Activated B cell treated with CpG ODN at 0.5 μM for 24 hours (primary cell): Measurements from ENCODE around the gene SIPA1L3. TPM values are rescaled to one million over a fixed set of nuclear protein-coding genes. Genes with fewer than 3 reads are reported as not detected.

Source experiments
- ATAC-seq: fragments of 200-7000 bp; cut with Tn5 transposase; one replicate; pipeline ENCODE4 v1.10.0; 2021; ENCODE audit warnings: low read depth, mild to moderate bottlenecking, moderate library complexity
- CTCF ChIA-PET: fragments of 350-600 bp; sonication (Branson Sonifier 250); formaldehyde crosslinking; loops from one replicate; lab custom pipeline; 2021; ENCODE audit warnings: antibody characterized with exemption; lab: Charles Lee
- POLR2A ChIA-PET: fragments of 350-600 bp; sonication (Branson Sonifier 250); formaldehyde crosslinking; loops from one replicate; lab custom pipeline; 2021; ENCODE audit warnings: antibody characterized with exemption; lab: Charles Lee
- DNase-seq: peaks from one replicate; pipeline ENCODE4 v3.0.0; 2022
- H3K27ac Mint-ChIP-seq: one replicate; pipeline ENCODE4 v1.8.0; 2020; ENCODE audit warnings: mixed read lengths
- H3K27me3 Mint-ChIP-seq: one replicate; pipeline ENCODE4 v1.8.0; 2021; ENCODE audit warnings: mixed read lengths
- H3K36me3 Mint-ChIP-seq: one replicate; pipeline ENCODE4 v1.8.0; 2021; ENCODE audit warnings: low read depth, mixed read lengths
- H3K4me1 Mint-ChIP-seq: one replicate; pipeline ENCODE4 v1.8.0; 2021; ENCODE audit warnings: mixed read lengths
- H3K4me3 Mint-ChIP-seq: one replicate; pipeline ENCODE4 v1.8.0; 2020; ENCODE audit warnings: mild to moderate bottlenecking, mixed read lengths
- H3K9me3 Mint-ChIP-seq: one replicate; pipeline ENCODE4 v1.8.0; 2020; ENCODE audit warnings: mixed read lengths
- CTCF ChIP-seq: fragments of 200-600 bp; IDR thresholded peaks from one replicate; pipeline ENCODE4 v1.8.0; 2022; ENCODE audit warnings: antibody characterized with exemption, mild to moderate bottlenecking
- intact Hi-C: fragments of 100-400 bp; cut with micrococcal nuclease; formaldehyde crosslinking; loops from one replicate; pipeline ENCODE4 v1.15.1; 2024
- total RNA-seq: library from RNA; stranded (reverse); gene quantifications from 2 replicates; pipeline ENCODE4 v1.2.3, GENCODE V29; 2022

SIPA1L3 gene
- total RNA-seq, 1 donor from 2014 or later, result 145 TPM

GRCh38 chr19:38045554-38046253 lies 138.7 kb downstream of the SIPA1L3 start:
- H3K36me3 Mint-ChIP-seq, result peaks cover 11% of the 10 kb centered on the region
- DNase-seq (no peak), ATAC-seq (no peak)
- peak overlapping the region; percentile 99 for H3K27ac Mint-ChIP-seq
- no peak for TF ChIP-seq CTCF
- CTCF ChIA-PET, result interaction anchor here (0.6 to 6.7 kb wide), 10 partner anchors 11 to 468 kb away, joined by 3 to 77 read pairs (median 6); partner anchors contain the start of genes SIPA1L3 and WDR87
- intact Hi-C loops, result loop anchor here (1.0 to 5.0 kb wide), 4 partner anchors 11 to 292 kb away; partner anchors contain the start of gene CATSPERG
- peaks cover 80% of the 10 kb centered on the region for H3K4me1 Mint-ChIP-seq
- no peaks in the 10 kb centered on the region for H3K9me3 Mint-ChIP-seq
- no peaks in the 10 kb centered on the region for H3K27me3 Mint-ChIP-seq
- peak overlapping the region; percentile 70 for H3K4me3 Mint-ChIP-seq
- POLR2A ChIA-PET, result interaction anchor here (0.6 to 9.6 kb wide), 24 partner anchors 11 to 218 kb away, joined by 3 to 192 read pairs (median 7); partner anchors contain the start of genes SIPA1L3 and WDR87

GRCh38 chr19:38046254-38047048 lies 139.4 kb downstream of the SIPA1L3 start:
- Mint-ChIP-seq H3K4me1 (peaks cover 86% of the 10 kb centered on the region), H3K36me3 (peaks cover 11% of the 10 kb centered on the region), H3K9me3 (no peaks in the 10 kb centered on the region), H3K27ac (peak overlapping the region; percentile 99), H3K27me3 (no peaks in the 10 kb centered on the region), H3K4me3 (peak overlapping the region; percentile 70)
- ChIA-PET CTCF (interaction anchor here (0.6 to 6.7 kb wide), 10 partner anchors 12 to 467 kb away, joined by 3 to 77 read pairs (median 5); partner anchors contain the start of genes SIPA1L3 and WDR87), POLR2A (interaction anchor here (0.6 to 9.6 kb wide), 25 partner anchors 12 to 217 kb away, joined by 3 to 192 read pairs (median 7); partner anchors contain the start of genes SIPA1L3 and WDR87)
- no peak for TF ChIP-seq CTCF
- intact Hi-C loops, result loop anchor here (1.0 to 5.0 kb wide), 4 partner anchors 12 to 291 kb away; partner anchors contain the start of gene CATSPERG
- DNase-seq (peak; percentile 74), ATAC-seq (peak; percentile 64)

- H3K27me3 Mint-ChIP-seq, result no peaks in the 10 kb centered on the region
- no peak for DNase-seq
- POLR2A ChIA-PET, result interaction anchor here (0.5 to 9.6 kb wide), 20 partner anchors 11 to 217 kb away, joined by 3 to 192 read pairs (median 8); partner anchors contain the start of genes SIPA1L3 and WDR87
- TF ChIP-seq CTCF, result no peak
- H3K4me1 Mint-ChIP-seq, result peaks cover 88% of the 10 kb centered on the region
- intact Hi-C loops, result loop anchor here (5.0 kb wide), 1 partner anchor 290 kb away; the partner anchor contains the start of gene CATSPERG
- ATAC-seq, result no peak
- H3K36me3 Mint-ChIP-seq, result peaks cover 8% of the 10 kb centered on the region
- no peaks in the 10 kb centered on the region for H3K9me3 Mint-ChIP-seq
- CTCF ChIA-PET, result interaction anchor here (1.0 to 6.7 kb wide), 4 partner anchors 13 to 146 kb away, joined by 3 to 77 read pairs (median 18); no protein-coding TSS in a partner anchor
- peak overlapping the region; percentile 70 for H3K4me3 Mint-ChIP-seq
- peak overlapping the region; percentile 99 for H3K27ac Mint-ChIP-seq
Measured at GRCh38 chr19:38047049-38047438, 140.0 kb downstream of the SIPA1L3 start.

GRCh38 chr19:38047641-38048040 lies 140.6 kb downstream of the SIPA1L3 start:
- no peaks in the 10 kb centered on the region for H3K27me3 Mint-ChIP-seq
- no peak for DNase-seq
- ChIA-PET CTCF (interaction anchor here (1.0 to 6.7 kb wide), 5 partner anchors 11 to 147 kb away, joined by 3 to 77 read pairs (median 14); partner anchors contain the start of genes SIPA1L3 and WDR87), POLR2A (interaction anchor here (0.5 to 9.6 kb wide), 18 partner anchors 13 to 141 kb away, joined by 3 to 192 read pairs (median 13); partner anchors contain the start of genes SIPA1L3 and WDR87)
- no peak for ATAC-seq
- peak overlapping the region; percentile 99 for H3K27ac Mint-ChIP-seq
- intact Hi-C loops, result loop anchor here (1.0 to 5.0 kb wide), 3 partner anchors 47 to 290 kb away; partner anchors contain the start of genes CATSPERG and SIPA1L3
- no peak for TF ChIP-seq CTCF
- H3K9me3 Mint-ChIP-seq, result no peaks in the 10 kb centered on the region
- peaks cover 87% of the 10 kb centered on the region for H3K4me1 Mint-ChIP-seq
- H3K4me3 Mint-ChIP-seq, result peak overlapping the region; percentile 79
- peaks cover 7% of the 10 kb centered on the region for H3K36me3 Mint-ChIP-seq
